IMR-90 (cell line): ENCODE results near the gene CDC34. TPM values are rescaled to one million over a fixed set of nuclear protein-coding genes. Genes with fewer than 3 reads are reported as not detected.
A peak's percentile ranks its signal among the peaks of the same experiment; 100 is the strongest.

Experiments
- ATAC-seq: fragments of 200-7000 bp; cut with Tn5 transposase; 2 replicates; pipeline ENCODE4 v1.9.1; 2020; ENCODE audit warnings: low read depth, mild to moderate bottlenecking, moderate library complexity
- BruUV-seq: library from RNA; stranded (reverse); fragments of 400-500 nt; replicated peaks from 2 replicates; lab custom pipeline; 2021; lab: Mats Ljungman, UMichigan
- CTCF ChIA-PET: fragments of 300-600 bp; formaldehyde crosslinking; extraction: SDS; loops from one replicate; lab custom pipeline; 2021; ENCODE audit warnings: antibody characterized with exemption; lab: Yijun Ruan, JAX
- POLR2A ChIA-PET: fragments of 300-600 bp; sonication (Branson Sonifier 250); formaldehyde crosslinking; loops from one replicate; lab custom pipeline; 2022; ENCODE audit warnings: antibody characterized with exemption; ENCODE audit not compliant: unreplicated experiment; lab: Charles Lee
- DNase-seq: peaks from one replicate; pipeline ENCODE4 v3.0.0; 2013
- H2AFZ ChIP-seq: replicated peaks from 2 replicates; pipeline ENCODE3; 2013; ENCODE audit warnings: low read length, mild to moderate bottlenecking; ENCODE audit not compliant: poor library complexity
- H2AK5ac ChIP-seq: 2 replicates; pipeline ENCODE4 v1.6.1; 2013; ENCODE audit warnings: low read depth, low read length, inconsistent platforms
- H2AK9ac ChIP-seq: replicated peaks from 2 replicates; pipeline ENCODE3; 2013; ENCODE audit warnings: mild to moderate bottlenecking, low read depth, low read length, moderate library complexity; ENCODE audit not compliant: poor library complexity
- H2BK120ac ChIP-seq: 2 replicates; pipeline ENCODE4 v1.6.1; 2013; ENCODE audit warnings: low read depth, low read length, inconsistent platforms
- H2BK15ac ChIP-seq: 3 replicates; pipeline ENCODE4 v1.6.1; 2013; ENCODE audit warnings: low read depth, low read length, inconsistent platforms
- H2BK20ac ChIP-seq: 2 replicates; pipeline ENCODE4 v1.6.1; 2013; ENCODE audit warnings: low read depth, mild to moderate bottlenecking, inconsistent platforms, low read length, moderate library complexity
- H2BK5ac ChIP-seq: 2 replicates; pipeline ENCODE4 v1.6.1; 2013; ENCODE audit warnings: mild to moderate bottlenecking, low read depth, low read length, inconsistent platforms; ENCODE audit not compliant: poor library complexity, severe bottlenecking
- H3K14ac ChIP-seq: replicated peaks from 2 replicates; pipeline ENCODE4 v1.6.1; 2013; ENCODE audit warnings: low read depth, low read length, inconsistent platforms
- H3K18ac ChIP-seq: 2 replicates; pipeline ENCODE4 v1.6.1; 2013; ENCODE audit warnings: low read depth, low read length, control low read depth
- H3K23ac ChIP-seq: 2 replicates; pipeline ENCODE4 v1.6.1; 2013; ENCODE audit warnings: low read depth, low read length, inconsistent platforms
- H3K27ac ChIP-seq: 2 replicates; pipeline ENCODE4 v1.5.1; 2013; ENCODE audit warnings: mild to moderate bottlenecking, control low read depth, low read length; ENCODE audit not compliant: insufficient read depth
- H3K27me3 ChIP-seq: 2 replicates; pipeline ENCODE4 v1.6.1; 2013; ENCODE audit warnings: low read length; ENCODE audit not compliant: control insufficient read depth, insufficient read depth
- H3K36me3 ChIP-seq: 2 replicates; pipeline ENCODE4 v1.6.1; 2013; ENCODE audit warnings: low read length, mixed read lengths; ENCODE audit not compliant: control insufficient read depth, insufficient read depth
- H3K4ac ChIP-seq: 2 replicates; pipeline ENCODE4 v1.6.1; 2013; ENCODE audit warnings: low read depth, low read length, inconsistent platforms
- H3K4me1 ChIP-seq: 2 replicates; pipeline ENCODE4 v1.6.1; 2013; ENCODE audit warnings: low read length, mixed read lengths; ENCODE audit not compliant: control insufficient read depth, insufficient read depth
- H3K4me2 ChIP-seq: 2 replicates; pipeline ENCODE4 v1.6.1; 2013; ENCODE audit warnings: low read depth, mild to moderate bottlenecking, control low read depth, low read length, moderate library complexity
- H3K4me3 ChIP-seq: 2 replicates; pipeline ENCODE4 v1.5.1; 2013; ENCODE audit warnings: low read depth, mild to moderate bottlenecking, control low read depth, low read length, moderate library complexity; ENCODE audit not compliant: insufficient read depth
- H3K56ac ChIP-seq: 2 replicates; pipeline ENCODE4 v1.6.1; 2013; ENCODE audit warnings: low read length, inconsistent platforms; ENCODE audit not compliant: insufficient read depth; ENCODE audit errors: extremely low read depth
- H3K79me1 ChIP-seq, 2 experiments: 2 replicates each; pipeline ENCODE4 v1.6.1; 2013; ENCODE audit warnings: low read length in 2 of 2, inconsistent platforms in 1 of 2, low read depth in 1 of 2
- H3K9ac ChIP-seq: 2 replicates; pipeline ENCODE4 v1.6.1; 2013; ENCODE audit warnings: low read depth, low read length, control low read depth
- H3K9me1 ChIP-seq: 2 replicates; pipeline ENCODE4 v1.6.1; 2013; ENCODE audit warnings: low read length, inconsistent platforms; ENCODE audit not compliant: insufficient read depth
- H3K9me3 ChIP-seq: 2 replicates; pipeline ENCODE4 v1.6.1; 2013; ENCODE audit warnings: low read length; ENCODE audit not compliant: control insufficient read depth, insufficient read depth
- H4K20me1 ChIP-seq: 2 replicates; pipeline ENCODE4 v1.6.1; 2013; ENCODE audit warnings: low read length, inconsistent platforms; ENCODE audit not compliant: insufficient read depth
- H4K5ac ChIP-seq: 2 replicates; pipeline ENCODE4 v1.6.1; 2013; ENCODE audit warnings: mild to moderate bottlenecking, low read depth, low read length, control low read depth
- H4K8ac ChIP-seq, 2 experiments: 2 replicates each; pipeline ENCODE4 v1.6.1; 2013; ENCODE audit warnings: low read depth in 2 of 2, low read length in 2 of 2, control low read depth in 1 of 2, inconsistent platforms in 1 of 2
- H4K91ac ChIP-seq: 2 replicates; pipeline ENCODE4 v1.6.1; 2013; ENCODE audit warnings: low read depth, low read length, inconsistent platforms; ENCODE audit not compliant: insufficient read depth
- BHLHE40 ChIP-seq: fragments of 150-350 bp; IDR thresholded peaks from 2 replicates; pipeline ENCODE4 v1.6.1; 2016; ENCODE audit warnings: mild to moderate bottlenecking, low read depth, low read length
- CEBPB ChIP-seq: IDR thresholded peaks from 2 replicates; pipeline ENCODE4 v1.6.1; 2012; ENCODE audit warnings: low read depth, low read length, improper control_type of control experiment
- MXI1 ChIP-seq: IDR thresholded peaks from 2 replicates; pipeline ENCODE4 v1.6.1; 2012; ENCODE audit warnings: low read depth, mild to moderate bottlenecking, low read length, moderate library complexity, borderline replicate concordance
- SMC3 ChIP-seq: fragments of 150-350 bp; IDR thresholded peaks from 2 replicates; pipeline ENCODE4 v1.6.1; 2016; ENCODE audit warnings: low read depth, mild to moderate bottlenecking, antibody characterized with exemption, low read length, moderate library complexity
- WGBS, 2 experiments: methylation state at CpG; one replicate each; pipeline versions ENCODE4 v1.1.5 to v1.1.7; 2013; ENCODE audit warnings: missing lambda C conversion rate in 2 of 2; ENCODE audit not compliant: insufficient read length in 1 of 2; ENCODE audit errors: extremely low coverage in 2 of 2; 5-methylcytosine and 5-hydroxymethylcytosine counted together
- dilution Hi-C: fragments of 300-500 bp; cut with HindIII; formaldehyde crosslinking; loops from one replicate; pipeline ENCODE4 v1.14.3; 2018; ENCODE audit warnings: low sequenced_read_pairs; ENCODE audit not compliant: unreplicated experiment
- in situ Hi-C: fragments of 300-500 bp; cut with MboI; formaldehyde crosslinking; loops from 3 replicates; pipeline ENCODE4 v1.14.3; 2019; ENCODE audit warnings: low sequenced_read_pairs, inconsistent platforms, mixed read lengths
- intact Hi-C: fragments of 100-400 bp; cut with micrococcal nuclease; formaldehyde crosslinking; loops from 2 replicates; pipeline ENCODE4 v1.10.0; 2022
- polyA plus RNA-seq, 3 experiments: library from polyadenylated mRNA; depleted of rRNA; stranded (reverse); fragments of >200 nt; gene quantifications; 2 replicates each; pipeline ENCODE4 v1.2.3, GENCODE V29; 2012; ENCODE audit warnings: low replicate concordance in 1 of 3
- total RNA-seq: library from RNA; depleted of rRNA; stranded (reverse); fragments of >200 nt; gene quantifications from 2 replicates; pipeline ENCODE4 v1.2.3, GENCODE V29; 2012

The CDC34 gene
- total and polyA plus RNA-seq, 2 of the 4 experiments (the other 2 are of a cell fraction), result 35.7 to 68.9 TPM

DNA sequence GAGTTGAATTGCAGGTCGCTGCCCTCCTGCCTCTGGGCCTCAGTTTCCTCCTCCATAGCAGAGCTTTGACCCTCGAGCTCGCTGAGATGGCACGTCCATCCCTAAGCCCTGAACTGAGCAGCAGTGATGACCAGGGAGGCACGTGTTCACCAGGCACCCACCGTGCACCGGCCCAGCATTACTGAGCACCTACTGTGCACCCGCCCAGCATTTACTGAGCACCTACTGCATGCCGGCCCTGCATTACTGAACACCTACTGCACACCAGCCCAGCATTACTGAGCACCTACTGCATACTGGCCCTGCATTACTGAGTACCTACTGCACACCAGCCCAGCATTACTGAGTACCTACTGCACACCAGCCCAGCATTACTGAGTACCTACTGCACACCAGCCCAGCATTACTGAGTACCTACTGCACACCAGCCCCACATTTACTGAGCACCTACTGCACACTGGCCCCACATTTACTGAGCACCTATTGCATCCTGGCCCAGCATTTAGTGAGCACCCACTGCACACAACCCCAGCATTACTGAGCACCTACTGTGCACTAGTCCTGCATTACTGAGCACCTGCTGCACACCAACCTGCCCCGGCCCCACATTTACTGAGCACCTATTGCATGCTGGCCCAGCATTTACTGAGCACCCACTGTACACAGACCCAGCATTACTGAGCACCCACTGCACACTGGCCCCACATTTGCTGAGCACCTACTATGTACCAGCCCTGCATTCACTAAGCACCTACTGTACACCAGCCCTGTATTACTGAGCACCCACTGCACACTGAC lies 18.0 kb upstream of the CDC34 start:
- Histone ChIP-seq H3K4me3 (no peak overlapping the region), H3K4me2 (no peak overlapping the region), H2BK5ac (no peak overlapping the region), H2AK5ac (no peak overlapping the region), H4K91ac (no peak overlapping the region), H3K14ac (no peak overlapping the region), H3K18ac (no peak overlapping the region), H3K9ac (no peak overlapping the region), H4K5ac (no peak overlapping the region), H3K79me1 (peaks cover 4 to 34% of the 10 kb centered on the region in 2 experiments), H2AK9ac (no peak overlapping the region), H2AFZ (peak overlapping the region; percentile 7), H3K23ac (no peak overlapping the region), H3K27ac (no peak overlapping the region), H4K8ac (no peak overlapping the region), H3K9me3 (no peaks in the 10 kb centered on the region), H3K9me1 (peaks cover 8% of the 10 kb centered on the region; the same call in 1 of the 2 replicates), H3K36me3 (peaks cover 12% of the 10 kb centered on the region), H2BK120ac (no peak overlapping the region), H3K4me1 (peaks cover 9% of the 10 kb centered on the region), H3K27me3 (no peaks in the 10 kb centered on the region), H3K4ac (no peak overlapping the region), H2BK15ac (no peak overlapping the region), H3K56ac (no peak overlapping the region), H4K20me1 (peaks cover 10% of the 10 kb centered on the region), H2BK20ac (no peak overlapping the region)
- TF ChIP-seq SMC3 (no peak), CEBPB (no peak), MXI1 (no peak), BHLHE40 (no peak)
- intact Hi-C loops, result no loop called here
- ATAC-seq, result no peak
- ChIA-PET CTCF (no interaction called here), POLR2A (no interaction called here)
- dilution Hi-C loops, result no loop called here
- WGBS, 2 experiments, result 78% methylated on average over 6 of the region's 10 CpGs; no CpG with 5 or more reads in 1 of the 2 experiments
- no TSS peak for BruUV-seq
- in situ Hi-C loops, result no loop called here
- no peak for DNase-seq
